Endodermal cell (in vitro differentiated cells): ENCODE measurements around the gene IL7R. TPM values are rescaled to one million over a fixed set of nuclear protein-coding genes. Genes with fewer than 3 reads are reported as not detected.

Experiments used
- DNase-seq: peaks from one replicate; pipeline ENCODE4 v3.0.0-alpha.2; 2017
- H3K27ac ChIP-seq: 2 replicates; pipeline ENCODE4 v1.5.1; 2013; ENCODE audit warnings: mild to moderate bottlenecking, low read depth, low read length, moderate library complexity
- H3K27me3 ChIP-seq: 2 replicates; pipeline ENCODE4 v1.6.1; 2013; ENCODE audit warnings: mild to moderate bottlenecking, low read length, moderate library complexity; ENCODE audit not compliant: insufficient read depth, control insufficient read depth, poor library complexity, severe bottlenecking
- H3K36me3 ChIP-seq: 2 replicates; pipeline ENCODE4 v1.7.0; 2013; ENCODE audit warnings: mild to moderate bottlenecking, low read length, moderate library complexity; ENCODE audit not compliant: control insufficient read depth, insufficient read depth
- H3K4me1 ChIP-seq: one replicate; pipeline ENCODE4 v1.7.0; 2013; ENCODE audit warnings: low read length; ENCODE audit not compliant: control insufficient read depth, insufficient read depth
- H3K4me3 ChIP-seq: 2 replicates; pipeline ENCODE4 v1.5.1; 2013; ENCODE audit warnings: mild to moderate bottlenecking, low read length, moderate library complexity
- H3K9ac ChIP-seq: 2 replicates; pipeline ENCODE4 v1.6.1; 2013; ENCODE audit warnings: mild to moderate bottlenecking, low read length, moderate library complexity; ENCODE audit not compliant: poor library complexity, severe bottlenecking; ENCODE audit errors: extremely low read depth
- H3K9me3 ChIP-seq: 2 replicates; pipeline ENCODE4 v1.6.1; 2013; ENCODE audit warnings: mild to moderate bottlenecking, low read length, moderate library complexity; ENCODE audit not compliant: control insufficient read depth
- H3K27ac Mint-ChIP-seq: 2 replicates; pipeline ENCODE4 v1.8.0; 2020; ENCODE audit warnings: mixed read lengths
- H3K27me3 Mint-ChIP-seq: 2 replicates; pipeline ENCODE4 v1.8.0; 2021; ENCODE audit warnings: mild to moderate bottlenecking, mixed read lengths; ENCODE audit not compliant: insufficient read depth
- H3K36me3 Mint-ChIP-seq: 2 replicates; pipeline ENCODE4 v1.8.0; 2020; ENCODE audit warnings: low read depth, mixed read lengths
- H3K4me1 Mint-ChIP-seq: 2 replicates; pipeline ENCODE4 v1.8.0; 2020; ENCODE audit warnings: mixed read lengths
- H3K4me3 Mint-ChIP-seq: 2 replicates; pipeline ENCODE4 v1.8.0; 2020; ENCODE audit warnings: mild to moderate bottlenecking, moderate library complexity, mixed read lengths
- H3K9me3 Mint-ChIP-seq: 2 replicates; pipeline ENCODE4 v1.8.0; 2020; ENCODE audit warnings: mild to moderate bottlenecking, mixed read lengths
- CTCF ChIP-seq: fragments of 200-600 bp; sonication (generic); conservative IDR thresholded peaks from 2 replicates; pipeline ENCODE4 v1.5.0; 2021; ENCODE audit warnings: antibody characterized with exemption, mild to moderate bottlenecking
- WGBS, 2 experiments: methylation state at CpG; one replicate each; pipeline versions ENCODE4 v1.1.5 to v1.1.7; 2013; ENCODE audit warnings: missing lambda C conversion rate in 2 of 2, mixed read lengths in 1 of 2; ENCODE audit not compliant: insufficient coverage in 1 of 2, insufficient read length in 1 of 2; 5-methylcytosine and 5-hydroxymethylcytosine counted together
- total RNA-seq, 2 donors: library from RNA; stranded (reverse); fragmentation: NEBNext Ultra II Directional in 1 of 2; extraction: Animal tissue kit (Norgen Biotek cat#: 25700) in 1 of 2; gene quantifications; 2 replicates in 1 of 2; 3 replicates in 1 of 2; pipeline ENCODE4 v1.2.1, GENCODE V29; 2021

Gene IL7R
- total RNA-seq, 2 donors from 2014 or later = 0.69 to 0.79 TPM

GRCh38 chr5:35821513-35821912 is 35.2 kb upstream of the IL7R start:
- Mint-ChIP-seq H3K27me3 (peaks cover 20% of the 10 kb centered on the region), H3K27ac (no peak overlapping the region), H3K4me3 (no peak overlapping the region), H3K36me3 (no peaks in the 10 kb centered on the region), H3K9me3 (no peaks in the 10 kb centered on the region), H3K4me1 (no peaks in the 10 kb centered on the region)
- WGBS, 2 experiments = 88% methylated on average over 1 to 2 of the region's 2 CpGs
- no peaks in the 10 kb centered on the region for H3K9me3 ChIP-seq
- DNase-seq = no peak
- H3K4me3 ChIP-seq = no peak overlapping the region
- no peak for TF ChIP-seq CTCF
- no peaks in the 10 kb centered on the region for H3K27me3 ChIP-seq
- no peak overlapping the region for H3K9ac ChIP-seq
- H3K27ac ChIP-seq = no peak overlapping the region
- no peaks in the 10 kb centered on the region for H3K4me1 ChIP-seq
- no peaks in the 10 kb centered on the region for H3K36me3 ChIP-seq

- no peaks in the 10 kb centered on the region for H3K4me1 ChIP-seq
- Mint-ChIP-seq H3K4me3 (no peak overlapping the region), H3K27ac (no peak overlapping the region), H3K36me3 (no peaks in the 10 kb centered on the region), H3K4me1 (no peaks in the 10 kb centered on the region), H3K9me3 (no peaks in the 10 kb centered on the region), H3K27me3 (peaks cover 30% of the 10 kb centered on the region)
- H3K9ac ChIP-seq = no peak overlapping the region
- 94 to 98% methylated on average over 8 of the region's 8 CpGs for WGBS, 2 experiments
- H3K27ac ChIP-seq = no peak overlapping the region
- H3K36me3 ChIP-seq = no peaks in the 10 kb centered on the region
- H3K4me3 ChIP-seq = no peak overlapping the region
- no peak for DNase-seq
- no peaks in the 10 kb centered on the region for H3K27me3 ChIP-seq
- no peak for TF ChIP-seq CTCF
- no peaks in the 10 kb centered on the region for H3K9me3 ChIP-seq
Measured at GRCh38 chr5:35822511-35822910, 34.2 kb upstream of the IL7R start.

GRCh38 chr5:35823347-35824098 is 33.2 kb upstream of the IL7R start:
- no peak overlapping the region for H3K27ac Mint-ChIP-seq
- Histone ChIP-seq H3K4me1 (no peaks in the 10 kb centered on the region), H3K9ac (no peak overlapping the region), H3K9me3 (no peaks in the 10 kb centered on the region), H3K27ac (no peak overlapping the region), H3K27me3 (no peaks in the 10 kb centered on the region), H3K4me3 (no peak overlapping the region), H3K36me3 (no peaks in the 10 kb centered on the region)
- WGBS, 2 experiments = 80 to 82% methylated on average over 6 to 7 of the region's 7 CpGs
- no peak for TF ChIP-seq CTCF
- no peaks in the 10 kb centered on the region for H3K9me3 Mint-ChIP-seq
- H3K4me1 Mint-ChIP-seq = no peaks in the 10 kb centered on the region
- no peak for DNase-seq
- no peaks in the 10 kb centered on the region for H3K36me3 Mint-ChIP-seq
- H3K27me3 Mint-ChIP-seq = peaks cover 34% of the 10 kb centered on the region
- H3K4me3 Mint-ChIP-seq = no peak overlapping the region
